Colonic mucosa (tissue), 4 donors: ENCODE results near the gene TAF9B. TPM values are rescaled to one million over a fixed set of nuclear protein-coding genes. Genes with fewer than 3 reads are reported as not detected.
"Not testable (repeated sequence)": the region's sequence is repeated elsewhere in the genome, so short reads cannot be mapped to it uniquely, and the experiment has no call there.

Experiments
- DNase-seq: peaks from one replicate; pipeline ENCODE4 v3.0.0-alpha.2; 2020
- H3K27ac ChIP-seq: fragments of 200-600 bp; one replicate; pipeline ENCODE4 v1.8.0; 2021
- H3K27me3 ChIP-seq: fragments of 200-600 bp; one replicate; pipeline ENCODE4 v1.8.0; 2021
- H3K36me3 ChIP-seq: fragments of 200-600 bp; one replicate; pipeline ENCODE4 v1.8.0; 2021
- H3K4me1 ChIP-seq: fragments of 200-600 bp; one replicate; pipeline ENCODE4 v1.8.0; 2021; ENCODE audit warnings: mild to moderate bottlenecking
- H3K4me3 ChIP-seq: fragments of 200-600 bp; one replicate; pipeline ENCODE4 v1.8.0; 2021
- H3K9ac ChIP-seq, 2 donors: one replicate each; pipeline ENCODE4 v1.7.0; 2013; ENCODE audit warnings: control low read depth in 2 of 2, low read depth in 2 of 2, low read length in 2 of 2
- H3K9me3 ChIP-seq: fragments of 200-600 bp; one replicate; pipeline ENCODE4 v1.8.0; 2021
- CTCF ChIP-seq: fragments of 200-600 bp; IDR thresholded peaks from one replicate; pipeline ENCODE4 v1.8.0; 2022; ENCODE audit warnings: antibody characterized with exemption, mild to moderate bottlenecking
- intact Hi-C: fragments of 100-400 bp; cut with DNase I; formaldehyde crosslinking; loops from one replicate; pipeline ENCODE4 v1.14.1; 2022
- total RNA-seq, 2 donors: library from RNA; stranded (reverse); fragmentation: NEBNext Ultra II Directional in 1 of 2; extraction: Animal tissue kit (Norgen Biotek cat#: 25700) in 1 of 2; gene quantifications; one replicate each; pipeline ENCODE4 v1.2.1, GENCODE V29; 2021
- donor health status: healthy.
- donor health status: DM: no; HTN: no; CAD: no.
- donor health status: DM: no; HTN: no; CAD: no.

Gene TAF9B
- total RNA-seq, 2 donors from 2014 or later = 5.8 to 6.3 TPM

GRCh38 chrX:78102091-78102490 is 37.4 kb downstream of the TAF9B start:
- TF ChIP-seq CTCF = no peak
- Histone ChIP-seq H3K36me3 (no peaks in the 10 kb centered on the region), H3K9ac (no peak overlapping the region), H3K9me3 (no peaks in the 10 kb centered on the region), H3K4me1 (no peaks in the 10 kb centered on the region), H3K27ac (no peak overlapping the region), H3K4me3 (no peak overlapping the region), H3K27me3 (no peaks in the 10 kb centered on the region)
- intact Hi-C loops = no loop called here
- no peak for DNase-seq

GRCh38 chrX:78098108-78098507 is 41.3 kb downstream of the TAF9B start:
- Histone ChIP-seq H3K9ac (no peak overlapping the region), H3K4me3 (no peak overlapping the region), H3K27ac (no peak overlapping the region), H3K36me3 (no peaks in the 10 kb centered on the region), H3K9me3 (no peaks in the 10 kb centered on the region), H3K4me1 (no peaks in the 10 kb centered on the region), H3K27me3 (no peaks in the 10 kb centered on the region)
- intact Hi-C loops = no loop called here
- no peak for DNase-seq
- TF ChIP-seq CTCF = no peak

- no peak for TF ChIP-seq CTCF
These were observed 47.2 kb downstream of the TAF9B start for GRCh38 chrX:78092296-78092695.

GRCh38 chrX:78081413-78081812 is 58.0 kb downstream of the TAF9B start:
- H3K9ac ChIP-seq, intact Hi-C loops, H3K9me3 ChIP-seq, H3K4me3 ChIP-seq, H3K27ac ChIP-seq, H3K27me3 ChIP-seq, H3K36me3 ChIP-seq, H3K4me1 ChIP-seq, DNase-seq: not testable (repeated sequence)

More at GRCh38 chrX:78092296-78092695, 47.2 kb downstream of the TAF9B start:
- H3K4me3 ChIP-seq = no peak overlapping the region
- H3K9ac ChIP-seq = no peak overlapping the region
- H3K27me3 ChIP-seq = no peaks in the 10 kb centered on the region
- intact Hi-C loops = no loop called here
- no peak overlapping the region for H3K27ac ChIP-seq
- no peak for DNase-seq
- H3K36me3 ChIP-seq = no peaks in the 10 kb centered on the region
- H3K9me3 ChIP-seq = no peaks in the 10 kb centered on the region
- H3K4me1 ChIP-seq = no peaks in the 10 kb centered on the region

Other genes starting within 250 kb of the TAF9B start
- 10 to 100 TPM; 55.8 to 58.0 TPM for gene MAGT1, start 244.2 kb downstream of the TAF9B start, total RNA-seq
- gene COX7B, start 240.2 kb downstream of the TAF9B start, total RNA-seq = 100 to 1,000 TPM; 485 to 517 TPM
- gene ATP7A, start 229.0 kb downstream of the TAF9B start, total RNA-seq = 10 to 100 TPM in 1 of 2 donors, 1 to 10 TPM in 1; 8.3 to 11.8 TPM
- gene PGAM4, start 170.0 kb downstream of the TAF9B start, total RNA-seq = under 1 TPM in 1 of 2 donors, not detected in 1; 0.77 TPM
- 100 to 1,000 TPM; 500 to 706 TPM for gene PGK1, start 35.4 kb downstream of the TAF9B start, total RNA-seq
- 1 to 10 TPM in 1 of 2 donors, under 1 TPM in 1; 0.64 to 1.6 TPM for gene CYSLTR1, start 188.0 kb upstream of the TAF9B start, total RNA-seq